NOMO-1 treated with DMSO at 0.1 percent for 48 hours (cell line): ENCODE data around the gene SYNGR4.

Experiments used
- DNase-seq: peaks from one replicate; lab custom pipeline; 2025; ENCODE audit not compliant: unreplicated experiment; lab: John Stamatoyannopoulos, UW

The SYNGR4 gene

GRCh38 chr19:48341515-48342413 lies 22.4 kb upstream of the SYNGR4 start:
- no peak for DNase-seq

- no peak for DNase-seq
Observed at GRCh38 chr19:48342414-48342738, 21.8 kb upstream of the SYNGR4 start.

DNA sequence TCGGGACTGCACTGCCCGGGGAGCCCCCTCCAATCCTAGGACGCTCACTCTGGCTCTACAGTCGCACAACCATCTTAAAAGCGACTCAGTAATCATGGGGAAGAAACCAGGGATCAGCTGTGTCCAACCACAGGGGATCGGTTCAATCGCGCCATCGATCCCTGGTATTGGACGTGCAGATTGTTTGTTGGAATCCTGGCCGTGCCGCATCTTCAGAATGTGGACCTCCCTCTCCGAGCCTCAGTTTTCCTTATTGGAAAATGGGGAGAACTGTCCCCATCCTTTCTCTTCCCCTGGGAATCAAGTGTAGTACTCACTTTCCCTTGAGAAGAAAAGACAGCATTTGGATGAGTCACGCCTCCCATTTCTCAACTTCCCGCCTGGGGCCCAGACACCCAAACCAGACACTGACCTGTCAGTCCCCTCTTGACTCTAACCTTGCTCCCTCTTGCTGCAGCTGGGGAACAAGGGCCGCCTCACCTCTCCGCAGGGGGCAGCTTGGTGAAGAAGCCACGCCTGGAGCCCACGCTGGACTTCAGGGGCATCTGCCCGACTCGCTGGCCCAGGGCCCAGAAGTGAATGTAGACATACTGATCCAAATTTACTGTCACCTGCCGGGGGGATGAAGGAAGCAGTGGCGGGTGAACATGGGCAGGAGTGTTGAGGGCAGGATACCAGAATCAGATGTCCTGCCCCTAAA lies 21.2 kb upstream of the SYNGR4 start:
- DNase-seq, result no peak

- no peak for DNase-seq
Observed at GRCh38 chr19:48344892-48345291, 19.3 kb upstream of the SYNGR4 start.

GRCh38 chr19:48346191-48346590 lies 18.0 kb upstream of the SYNGR4 start:
- DNase-seq, result no peak

GRCh38 chr19:48348045-48348444 lies 16.1 kb upstream of the SYNGR4 start:
- no peak for DNase-seq

DNA sequence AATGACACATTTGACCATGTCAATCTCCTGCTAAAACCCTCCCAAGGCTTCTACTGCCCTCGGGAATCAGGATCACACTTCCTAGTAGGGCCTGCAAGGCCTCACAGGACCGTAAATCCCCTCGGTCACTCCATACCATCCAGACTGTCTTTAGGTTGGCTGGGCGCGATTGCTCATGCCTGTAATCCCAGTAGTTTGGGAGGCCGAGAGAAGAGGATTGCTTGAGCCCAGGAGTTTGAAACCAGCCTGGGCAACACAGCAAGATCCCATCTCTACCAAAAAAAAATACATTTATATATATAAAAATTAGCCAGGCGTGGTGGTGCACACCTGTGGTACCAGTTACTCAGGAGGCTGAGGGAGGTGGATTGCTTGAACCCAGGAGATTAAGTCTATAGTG lies 15.4 kb upstream of the SYNGR4 start:
- DNase-seq, result no peak

DNA sequence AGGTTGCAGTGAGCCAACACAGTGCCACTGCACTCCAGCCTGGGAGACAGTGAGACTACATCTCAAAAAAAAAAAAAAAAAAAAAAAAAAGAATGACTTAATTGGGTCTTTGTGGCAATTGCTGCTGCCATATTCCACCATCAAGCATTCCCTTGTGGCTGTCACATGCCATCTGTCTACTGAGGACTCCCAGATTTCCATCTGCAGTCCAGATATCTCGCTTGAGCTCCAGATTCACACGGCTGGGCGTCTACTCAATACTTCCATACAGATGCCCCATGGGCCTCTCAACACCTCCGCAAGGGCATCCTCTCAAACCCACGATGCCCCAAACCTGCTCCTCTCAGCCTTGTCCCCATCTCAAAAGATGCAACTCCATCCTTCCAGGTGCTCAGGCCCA lies 13.3 kb upstream of the SYNGR4 start:
- no peak for DNase-seq

DNA sequence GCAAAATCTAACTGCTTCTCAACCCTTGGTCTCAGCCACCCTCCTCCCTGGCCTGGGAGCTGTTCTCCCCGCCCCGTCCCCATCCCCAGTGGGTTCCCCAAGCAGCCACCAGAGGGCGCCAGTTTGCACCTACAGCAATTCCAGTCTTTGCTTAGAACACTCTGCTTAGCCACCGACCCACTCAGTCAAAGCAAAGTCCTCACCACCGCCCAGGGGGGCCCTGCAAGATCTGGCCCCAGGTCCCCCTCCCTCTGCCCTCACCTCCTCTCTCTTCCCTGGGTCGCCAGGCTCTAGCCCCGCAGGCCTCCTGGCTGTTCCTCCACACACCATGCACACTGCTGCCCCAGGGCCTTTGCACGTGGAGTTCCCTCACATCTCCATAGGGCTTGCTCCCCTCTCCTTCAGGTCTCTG lies 12.8 kb upstream of the SYNGR4 start:
- DNase-seq, result peak; percentile 33

GRCh38 chr19:48353677-48354076 lies 10.5 kb upstream of the SYNGR4 start:
- DNase-seq, result no peak

DNA sequence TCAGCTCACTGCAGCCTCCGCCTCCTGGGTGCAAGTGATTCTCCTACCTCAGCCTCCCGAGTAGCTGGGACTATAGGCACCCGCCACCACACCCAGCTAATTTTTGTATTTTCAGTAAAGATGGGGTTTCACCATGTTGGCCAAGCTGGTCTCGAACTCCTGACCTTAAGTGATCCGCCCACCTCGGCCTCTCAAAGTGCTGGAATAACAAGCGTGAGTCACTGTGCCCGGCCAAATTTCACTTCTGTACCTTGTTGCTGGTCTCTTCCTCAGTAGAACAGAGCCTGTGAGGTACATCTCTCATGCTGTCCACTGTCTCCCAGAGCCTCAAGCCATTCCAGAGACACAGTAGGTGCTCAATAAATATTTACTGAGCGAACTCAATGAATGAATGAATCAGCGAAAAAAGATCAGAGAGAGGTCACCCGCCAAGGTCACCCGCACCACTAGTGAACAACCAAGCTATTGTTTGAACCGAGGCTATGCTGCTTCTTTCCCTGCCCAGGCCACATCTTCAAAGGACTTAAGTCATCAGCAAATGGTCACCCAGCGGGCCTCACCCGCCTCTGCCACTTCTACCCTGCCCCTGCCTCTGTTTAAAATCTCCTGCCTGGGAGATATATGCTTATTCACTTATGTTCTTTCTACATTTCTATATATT lies 9.7 kb upstream of the SYNGR4 start:
- no peak for DNase-seq

- no peak for DNase-seq
Observed at GRCh38 chr19:48355365-48355954, 8.7 kb upstream of the SYNGR4 start.

- no peak for DNase-seq
Observed at GRCh38 chr19:48359123-48359522, 5.0 kb upstream of the SYNGR4 start.

- DNase-seq, result no peak
Observed at GRCh38 chr19:48361912-48362311, 2.3 kb upstream of the SYNGR4 start.

GRCh38 chr19:48362716-48363499 lies 1.3 kb upstream of the SYNGR4 start:
- peak; percentile 89 for DNase-seq

GRCh38 chr19:48363500-48363809 lies 712 bp upstream of the SYNGR4 start:
- no peak for DNase-seq

GRCh38 chr19:48364598-48365348 lies 606 bp downstream of the SYNGR4 start:
- DNase-seq, result no peak

GRCh38 chr19:48365602-48366001 lies 1.4 kb downstream of the SYNGR4 start:
- DNase-seq, result no peak

GRCh38 chr19:48367855-48368254 lies 3.7 kb downstream of the SYNGR4 start:
- DNase-seq, result no peak

DNA sequence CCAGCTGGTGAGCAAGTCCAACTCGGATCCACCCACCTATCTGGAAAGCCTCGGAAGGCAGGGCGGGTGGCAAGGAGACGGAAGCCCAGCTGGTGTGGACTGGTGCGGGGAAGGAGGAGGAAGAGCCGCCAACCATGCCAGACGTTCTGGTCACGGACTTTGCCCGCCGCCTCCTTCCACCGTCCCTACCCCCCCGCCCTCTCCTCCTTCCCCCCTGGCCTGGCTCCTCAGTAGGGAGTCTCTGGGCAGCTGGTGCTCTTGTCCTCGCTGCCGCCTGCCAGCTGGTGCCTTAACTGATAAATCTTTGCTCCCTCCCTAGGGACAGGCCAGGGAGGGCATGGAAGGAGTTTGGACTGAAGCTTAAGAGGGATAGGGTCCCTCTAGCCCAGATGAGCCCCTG lies 4.8 kb downstream of the SYNGR4 start:
- DNase-seq, result no peak
